Stimulated activated CD4-positive, alpha-beta T cell treated with anti-CD3 and anti-CD28 coated beads, Interleukin-15, amount 100 ng/mL, for 24 hours (primary cell): Measurements from ENCODE around the gene MT2A.
A peak's percentile ranks its signal among the peaks of the same experiment; 100 is the strongest.
"Not testable (repeated sequence)": the region's sequence is repeated elsewhere in the genome, so short reads cannot be mapped to it uniquely, and the experiment has no call there.

Experiments
- DNase-seq: peaks from one replicate; pipeline ENCODE4 v3.0.0-alpha.2; 2020

The MT2A gene

DNA sequence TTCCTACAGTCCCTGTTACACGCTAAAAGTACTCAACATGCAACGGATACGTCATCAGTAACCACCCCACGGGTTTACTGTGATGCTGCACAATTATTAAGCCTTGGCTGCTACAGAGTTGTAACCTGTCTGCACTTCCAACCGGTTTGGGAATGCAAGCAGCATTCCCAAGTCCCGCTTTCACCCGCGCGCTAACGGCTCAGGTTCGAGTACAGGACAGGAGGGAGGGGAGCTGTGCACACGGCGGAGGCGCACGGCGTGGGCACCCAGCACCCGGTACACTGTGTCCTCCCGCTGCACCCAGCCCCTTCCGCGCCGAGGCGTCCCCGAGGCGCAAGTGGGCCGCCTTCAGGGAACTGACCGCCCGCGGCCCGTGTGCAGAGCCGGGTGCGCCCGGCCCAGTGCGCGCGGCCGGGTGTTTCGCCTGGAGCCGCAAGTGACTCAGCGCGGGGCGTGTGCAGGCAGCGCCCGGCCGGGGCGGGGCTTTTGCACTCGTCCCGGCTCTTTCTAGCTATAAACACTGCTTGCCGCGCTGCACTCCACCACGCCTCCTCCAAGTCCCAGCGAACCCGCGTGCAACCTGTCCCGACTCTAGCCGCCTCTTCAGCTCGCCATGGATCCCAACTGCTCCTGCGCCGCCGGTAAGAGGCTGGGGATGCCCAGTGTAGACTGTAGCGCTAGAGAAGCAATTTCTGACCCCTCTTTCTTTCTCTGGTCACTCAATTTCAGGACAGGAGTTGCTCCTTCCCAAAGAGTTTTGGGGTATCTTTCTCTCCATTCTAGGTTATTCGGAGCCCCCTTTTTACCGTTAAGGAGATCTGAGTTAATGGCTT is at the start of gene MT2A:
TSS of gene MT2A (plus strand) at position 542 of the 833 bp plus-strand sequence. CDS start at position 614, 72 bp downstream.
- peak; percentile 95 for DNase-seq

DNA sequence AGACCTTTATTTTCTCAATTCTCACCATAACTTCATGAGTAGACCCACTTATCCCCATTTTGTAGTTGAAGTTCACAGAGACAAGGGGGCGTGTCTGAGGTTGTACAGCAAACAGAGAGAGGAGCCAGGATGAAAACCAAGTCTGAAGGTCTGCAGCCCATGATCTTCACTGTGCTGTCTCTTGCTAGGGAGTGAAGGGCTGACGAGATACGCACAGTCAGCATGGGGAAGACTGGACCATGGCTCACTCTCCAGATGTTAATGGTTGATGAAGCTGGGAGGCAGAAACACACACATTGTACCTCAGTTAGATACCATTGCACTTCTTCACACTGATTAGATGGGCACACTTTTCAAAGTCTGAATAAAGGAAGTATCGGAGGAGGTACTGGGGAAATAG is 49.3 kb upstream of the MT2A start:
- no peak for DNase-seq

DNA sequence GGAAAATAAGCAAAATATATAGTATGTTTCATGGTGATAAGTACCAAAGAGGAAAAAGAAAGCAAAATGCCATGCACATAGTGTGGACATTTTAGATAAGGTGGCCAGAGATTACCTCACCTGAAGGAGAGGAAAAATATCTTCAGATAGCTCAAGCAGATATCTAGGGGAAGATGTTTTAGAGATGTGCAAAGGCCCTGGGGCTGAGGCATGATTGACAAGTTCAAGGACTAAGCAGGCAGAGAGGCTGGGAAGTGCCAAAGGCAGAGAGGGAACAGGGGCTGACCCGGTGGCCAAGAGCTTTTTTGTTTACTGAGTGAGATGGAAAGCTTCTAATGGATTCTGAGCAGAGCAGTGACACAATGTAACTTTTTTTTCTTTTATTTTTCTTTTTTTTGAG is 47.9 kb upstream of the MT2A start:
- DNase-seq = no peak

DNA sequence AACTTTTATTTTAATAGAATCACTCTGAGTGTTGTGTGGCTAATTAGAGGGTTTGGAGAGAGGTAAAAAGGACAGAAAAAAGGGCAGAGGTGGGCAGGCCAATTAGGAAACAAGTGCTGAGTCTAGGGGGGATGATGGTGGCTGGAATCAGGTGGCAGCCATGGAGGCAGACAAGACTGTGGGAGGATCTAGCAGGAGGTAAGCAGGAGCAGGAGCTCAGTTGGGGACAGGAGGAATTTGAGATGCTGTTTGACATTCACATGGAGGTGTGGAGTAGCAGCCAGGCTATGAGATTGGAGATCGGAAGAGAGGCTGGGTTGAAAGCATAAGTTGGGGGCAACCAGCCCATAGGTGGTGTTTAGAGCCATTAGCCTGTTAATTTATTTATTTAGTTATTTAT is 47.3 kb upstream of the MT2A start:
- DNase-seq = no peak

DNA sequence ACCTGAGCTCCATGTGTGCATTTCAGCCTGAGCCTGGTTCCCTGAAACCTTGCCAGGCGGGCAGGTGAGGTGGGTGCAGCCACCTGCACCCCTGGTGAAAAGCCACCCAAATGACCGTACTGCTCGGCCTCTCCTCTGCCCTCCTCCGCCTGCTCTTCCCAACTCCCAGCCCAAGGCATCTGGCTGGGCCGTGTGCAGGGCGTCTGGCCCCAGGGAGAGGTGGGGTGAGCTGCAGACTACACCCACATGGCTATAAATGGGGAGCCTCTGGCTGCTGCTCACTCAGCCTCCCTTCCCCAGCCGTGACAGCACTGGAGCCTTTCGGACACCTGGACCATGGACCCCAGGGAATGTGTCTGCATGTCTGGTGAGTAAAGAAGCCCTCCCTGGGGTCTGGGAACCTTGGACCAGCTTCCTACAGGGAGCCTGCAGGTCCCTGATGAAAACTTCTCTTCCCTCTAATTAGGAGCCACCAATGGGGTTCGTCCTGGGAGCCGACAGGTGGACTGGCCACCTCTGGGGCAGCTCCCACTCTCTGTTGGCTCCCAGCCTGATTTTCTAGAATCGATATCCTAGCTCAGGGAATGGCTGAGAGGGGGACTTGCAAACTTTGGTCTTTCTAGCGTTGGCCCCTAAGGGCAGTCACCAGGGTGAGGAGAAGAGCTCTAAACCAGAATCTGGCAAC is 43.4 kb upstream of the MT2A start, which contains the start of gene MT4:
TSS of gene MT4 (plus strand) at position 281 of the 685 bp plus-strand sequence. CDS start at position 337, 56 bp downstream.
- no peak for DNase-seq

DNA sequence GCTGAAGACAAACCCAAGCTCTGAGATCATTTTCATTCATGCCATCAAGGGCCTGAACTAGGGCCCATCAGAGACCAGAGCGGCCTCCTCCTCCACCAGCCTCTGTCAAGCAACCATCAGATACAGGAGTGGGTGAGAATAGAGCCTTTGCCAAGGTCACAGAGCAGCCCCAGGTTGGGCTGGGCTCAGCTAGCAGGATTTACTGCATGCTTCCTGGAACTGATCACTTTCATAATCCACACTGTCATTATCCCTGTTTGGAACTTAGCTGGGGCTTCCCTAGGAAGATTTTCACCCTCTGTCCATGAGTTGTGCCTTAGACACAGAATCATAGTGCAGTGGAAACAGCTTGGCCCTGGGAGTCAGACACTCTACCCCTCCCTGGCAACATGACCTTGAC is 38.4 kb upstream of the MT2A start:
- no peak for DNase-seq

DNA sequence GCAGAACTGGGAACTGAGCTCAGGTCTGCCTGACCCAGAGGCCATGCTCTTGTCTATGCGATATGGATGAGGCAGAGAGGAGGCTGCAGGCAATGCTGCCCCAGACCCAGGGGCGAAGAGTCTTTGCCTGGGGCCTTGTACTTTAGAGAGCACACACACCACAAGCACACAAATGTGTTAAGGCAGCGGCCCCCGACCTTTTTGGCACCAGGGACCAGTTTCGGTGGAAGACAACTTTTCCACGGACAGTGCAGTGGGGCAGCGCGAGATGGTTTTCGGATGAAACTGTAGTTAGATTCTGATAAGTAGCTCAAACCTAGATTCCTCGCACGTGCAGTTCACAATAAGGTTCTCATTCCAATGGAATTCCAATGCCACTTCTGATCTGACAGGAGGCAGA is 36.9 kb upstream of the MT2A start:
- DNase-seq = no peak

DNA sequence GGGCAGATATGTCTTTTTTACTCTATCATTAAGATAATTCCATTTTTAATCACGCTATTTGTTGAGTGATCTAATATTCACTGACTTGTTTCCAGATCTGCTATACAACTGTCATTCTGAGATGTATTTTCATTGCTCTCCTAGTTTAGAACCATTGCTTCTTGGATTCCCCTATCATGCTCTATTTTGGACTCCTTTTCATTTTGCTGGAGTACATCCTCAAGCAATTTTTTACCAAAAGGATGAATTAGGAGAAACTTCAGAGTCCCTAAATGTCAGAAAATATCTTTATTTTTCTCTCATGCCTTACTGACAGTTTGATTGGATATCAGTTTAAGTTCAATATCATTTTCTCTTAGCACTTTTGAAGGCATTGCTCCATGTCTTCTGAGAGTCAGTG is 33.8 kb upstream of the MT2A start:
- DNase-seq = no peak

DNA sequence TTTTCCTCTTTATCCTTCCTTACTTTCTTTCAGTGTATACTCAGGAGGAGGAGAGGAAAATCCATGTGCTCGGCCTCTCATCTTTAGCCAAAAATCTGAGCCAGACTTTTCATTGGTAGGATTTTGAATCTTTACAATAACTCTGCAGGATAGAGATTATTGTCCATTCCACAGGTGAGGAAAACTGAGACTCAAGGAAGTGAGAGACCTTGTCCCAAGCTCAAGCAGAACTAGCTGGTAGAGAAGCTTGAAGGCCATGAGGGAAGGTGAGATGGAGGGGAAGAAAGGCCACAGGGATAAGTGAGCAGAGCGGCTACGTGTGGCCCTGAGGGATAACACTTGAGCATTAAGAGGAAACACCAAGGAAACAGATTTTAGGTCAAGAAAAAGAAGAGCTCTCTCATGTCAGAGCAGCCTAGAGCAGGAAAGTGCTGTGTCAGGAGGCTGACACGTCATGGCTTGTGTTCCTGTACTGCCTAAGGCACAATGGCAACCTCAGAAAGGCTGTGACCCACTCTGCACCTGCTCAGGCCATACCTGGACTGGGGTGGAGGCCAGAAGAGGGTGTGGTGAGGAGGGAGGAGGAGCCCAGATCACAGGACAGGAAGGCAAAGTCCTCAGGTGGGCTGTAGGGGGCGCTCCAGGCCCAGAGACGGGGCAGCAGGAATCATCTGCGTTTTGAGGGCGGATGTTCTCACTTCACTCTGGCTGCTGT is 31.6 kb upstream of the MT2A start:
- DNase-seq = peak; percentile 92

DNA sequence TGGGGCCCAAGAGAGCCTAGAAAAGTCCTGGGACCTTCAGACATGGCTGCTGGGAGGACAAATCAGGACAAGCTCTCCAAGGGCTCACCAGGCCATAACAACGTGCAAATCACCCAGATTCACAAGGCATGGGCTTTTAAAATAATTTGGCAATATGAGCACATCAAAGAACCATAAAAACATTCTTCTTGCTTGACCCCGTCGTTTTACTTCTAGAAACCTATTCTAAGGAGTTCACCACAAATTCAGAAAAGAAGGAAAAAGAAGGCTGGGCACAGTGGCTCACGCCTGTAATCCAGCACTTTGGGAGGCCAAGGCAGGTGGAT is 31.1 kb upstream of the MT2A start:
- DNase-seq = no peak

DNA sequence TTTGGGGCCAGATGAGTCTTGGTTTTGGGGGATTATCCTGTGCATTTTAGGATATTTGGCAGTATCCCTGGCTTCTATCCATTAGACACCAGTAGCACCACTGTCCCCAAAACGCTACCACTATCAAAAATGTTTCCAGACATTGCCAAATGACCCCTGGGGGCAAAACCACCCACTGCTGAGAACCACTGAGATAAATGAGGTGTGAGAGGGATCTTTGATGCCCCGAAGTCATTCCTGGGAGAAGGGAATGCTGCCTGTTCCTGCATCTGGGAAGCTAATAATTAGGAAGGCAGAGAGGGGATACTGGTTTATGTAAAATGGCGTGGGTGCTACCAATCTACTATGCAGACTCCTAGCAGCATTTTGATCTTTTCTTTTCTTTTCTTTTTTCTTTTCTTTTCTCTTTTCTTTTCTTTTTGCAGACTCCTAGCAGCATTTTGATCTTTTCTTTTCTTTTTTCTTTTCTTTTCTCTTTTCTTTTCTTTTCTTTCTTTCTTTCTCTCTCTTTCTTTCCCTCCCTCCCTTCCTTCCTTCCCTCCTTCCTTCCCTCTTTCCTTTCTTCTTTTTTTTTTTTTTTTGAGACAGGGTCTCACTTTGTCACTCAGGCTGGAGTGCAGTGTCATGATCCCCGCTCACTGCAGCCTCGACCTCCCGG is 27.9 kb upstream of the MT2A start:
- DNase-seq = no peak

DNA sequence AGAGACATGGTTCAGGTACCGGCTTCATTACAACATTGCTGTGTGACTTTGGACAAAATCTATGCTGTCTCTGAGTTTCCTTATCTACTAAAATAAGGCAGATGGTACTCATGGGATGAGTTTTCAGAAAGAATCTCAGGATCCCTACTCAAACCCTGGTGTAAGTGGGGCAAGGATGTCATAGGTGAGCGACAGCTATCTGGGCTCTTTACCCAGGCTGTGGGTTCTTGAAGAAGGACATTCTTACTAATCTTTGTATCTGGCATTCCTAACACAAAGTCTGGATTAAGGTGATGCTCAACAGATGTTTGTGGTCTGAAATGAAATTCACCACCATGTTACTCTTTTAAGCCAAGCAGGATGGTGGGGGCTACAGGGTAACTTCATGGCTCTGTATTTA is 25.5 kb upstream of the MT2A start:
- DNase-seq = not testable (repeated sequence)

DNA sequence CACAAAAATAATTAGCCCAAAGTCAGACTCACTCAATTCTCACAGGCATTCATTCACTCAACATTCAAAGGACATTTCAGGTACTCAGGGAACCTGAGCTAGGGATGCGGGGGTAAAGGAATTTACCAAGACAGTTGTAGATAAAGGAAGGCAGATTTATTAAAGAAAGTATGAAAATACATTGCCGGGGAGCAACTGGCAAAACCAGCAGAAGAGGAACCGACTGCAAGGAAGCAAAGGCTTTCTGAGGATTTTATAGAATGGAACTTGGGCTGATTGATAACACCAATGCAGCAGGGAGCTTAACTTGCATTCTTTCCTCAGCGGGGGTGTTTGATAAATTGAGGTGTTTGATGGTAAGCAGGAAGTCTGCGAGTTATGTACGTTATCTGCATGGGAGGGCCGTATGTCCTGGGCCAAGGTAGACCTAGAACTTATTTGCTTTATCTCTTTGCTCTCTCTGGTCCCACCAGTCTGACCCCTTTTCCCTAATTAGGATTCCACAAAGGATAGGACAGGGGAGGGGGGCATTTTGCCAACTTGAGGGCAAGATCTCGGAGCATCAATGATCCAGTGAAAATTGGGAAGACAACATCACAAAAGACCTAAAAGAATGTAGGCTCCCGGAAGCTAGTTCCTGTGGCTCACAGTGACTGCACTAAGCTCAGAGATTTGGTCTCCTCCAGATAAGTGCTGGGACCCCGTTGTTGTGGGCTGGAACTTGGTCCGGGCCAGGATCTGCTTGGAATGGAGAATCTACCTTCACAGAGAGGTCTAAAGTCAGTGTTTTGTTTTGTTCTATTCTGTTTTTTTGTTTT is 24.8 kb upstream of the MT2A start:
- DNase-seq = no peak

DNA sequence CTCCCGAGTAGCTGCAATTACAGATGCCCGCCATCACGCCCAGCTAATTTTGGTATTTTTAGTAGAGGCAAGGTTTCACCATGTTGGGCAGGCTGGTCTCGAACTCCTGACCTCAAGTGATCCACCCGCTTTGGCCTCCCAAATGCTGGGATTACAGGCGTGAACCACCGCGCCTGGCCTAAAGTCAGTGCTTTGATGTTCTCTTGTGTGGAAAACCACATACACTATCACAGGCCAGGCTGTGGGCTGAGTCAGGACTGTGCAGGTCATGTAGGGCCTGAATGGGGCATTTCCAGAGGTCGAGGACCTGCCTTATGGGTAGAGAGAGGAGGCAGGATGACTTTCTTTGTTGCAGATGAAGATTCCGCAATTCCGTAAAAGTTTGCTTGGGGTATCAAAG is 24.1 kb upstream of the MT2A start:
- DNase-seq = no peak

DNA sequence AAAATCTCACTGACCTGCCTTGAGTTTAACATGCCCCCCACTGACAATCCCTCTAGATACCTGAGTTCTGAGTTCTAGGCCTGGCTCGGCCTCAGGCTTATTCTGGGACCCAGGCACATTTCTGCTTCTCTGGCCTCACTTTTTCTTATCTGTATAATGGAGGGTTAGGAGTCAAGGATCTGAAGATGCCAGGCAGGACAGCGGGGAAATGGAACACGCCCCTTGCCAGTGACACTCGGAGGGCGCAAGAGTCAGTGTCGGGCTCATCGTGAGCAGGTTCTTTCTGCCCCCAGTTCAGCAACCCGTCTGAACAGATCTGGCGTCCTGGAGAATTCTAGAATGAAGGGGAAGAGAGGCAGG is 19.6 kb upstream of the MT2A start:
- DNase-seq = no peak

DNA sequence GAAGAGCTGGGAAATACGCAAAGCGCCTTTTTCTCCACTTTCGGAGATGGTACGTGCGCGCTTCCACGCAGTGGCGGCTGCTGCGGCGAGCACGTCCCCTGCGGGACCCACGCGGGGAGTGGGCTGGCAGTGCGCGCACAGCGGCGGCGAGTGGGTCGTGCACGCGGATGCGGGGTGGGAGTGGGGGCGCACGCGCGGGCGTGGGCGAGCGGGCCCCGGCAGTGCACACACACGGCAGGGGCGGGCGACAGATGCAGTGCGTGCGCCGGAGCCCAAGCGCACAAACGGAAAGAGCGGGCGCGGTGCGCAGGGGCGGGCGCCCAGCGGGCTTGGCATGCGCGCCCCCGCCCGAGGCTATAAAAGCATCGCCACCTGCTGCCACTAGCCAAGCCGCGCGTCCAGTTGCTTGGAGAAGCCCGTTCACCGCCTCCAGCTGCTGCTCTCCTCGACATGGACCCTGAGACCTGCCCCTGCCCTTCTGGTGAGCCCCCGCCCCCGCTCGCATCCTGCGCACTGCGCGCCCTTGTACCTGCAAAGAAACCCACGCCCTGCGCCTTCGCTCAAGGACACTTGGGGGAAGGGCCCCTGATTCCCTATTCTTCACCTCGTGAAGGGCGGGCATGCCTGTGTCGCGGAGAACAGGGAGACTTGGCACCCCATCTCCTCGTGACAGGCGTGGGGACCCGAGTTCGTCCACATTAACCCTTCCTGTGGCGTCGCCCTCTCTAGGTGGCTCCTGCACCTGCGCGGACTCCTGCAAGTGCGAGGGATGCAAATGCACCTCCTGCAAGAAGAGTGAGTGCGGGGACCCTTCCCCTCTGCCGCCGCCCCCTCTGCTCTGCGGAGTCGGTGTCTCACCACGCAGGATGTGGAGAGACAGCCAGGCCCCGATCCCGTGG is 19.0 kb upstream of the MT2A start, which contains the start of gene MT3:
TSS of gene MT3 (plus strand) at position 388 of the 899 bp plus-strand sequence. CDS start at position 451, 63 bp downstream.
- DNase-seq = peak; percentile 59

DNA sequence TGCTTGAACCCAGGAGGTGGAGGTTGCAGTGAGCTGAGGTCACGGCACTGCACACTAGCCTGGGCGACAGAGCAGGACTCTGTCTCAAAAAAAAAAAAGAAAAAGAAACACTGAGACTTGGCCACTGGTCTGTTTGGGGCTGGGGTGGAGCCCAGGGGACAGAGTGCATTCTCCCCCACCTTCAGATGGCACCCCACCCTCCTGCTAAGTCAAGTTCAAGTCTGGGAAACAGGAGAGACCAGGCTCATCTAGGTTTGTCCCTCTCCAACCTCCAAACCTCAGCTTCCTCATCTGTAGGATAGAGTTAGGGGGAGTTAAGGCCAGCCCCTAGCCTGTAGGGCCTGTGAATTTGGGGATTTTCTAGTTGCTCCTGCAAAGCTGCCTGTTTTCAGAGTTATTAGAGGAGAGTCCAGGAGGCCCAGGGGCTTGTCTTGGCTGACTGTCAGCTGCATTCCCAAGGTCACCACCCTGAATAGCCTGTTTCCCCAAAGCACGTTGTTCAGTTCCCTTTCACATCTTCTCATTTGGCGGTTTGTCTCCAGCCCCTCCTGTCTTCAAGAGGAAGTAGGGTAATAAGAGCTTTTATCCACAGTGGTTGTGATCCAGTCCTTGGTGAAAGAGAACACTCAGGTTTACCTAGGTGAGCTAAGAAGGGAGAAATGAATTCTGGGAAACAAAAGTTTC is 16.9 kb upstream of the MT2A start:
- DNase-seq = no peak

DNA sequence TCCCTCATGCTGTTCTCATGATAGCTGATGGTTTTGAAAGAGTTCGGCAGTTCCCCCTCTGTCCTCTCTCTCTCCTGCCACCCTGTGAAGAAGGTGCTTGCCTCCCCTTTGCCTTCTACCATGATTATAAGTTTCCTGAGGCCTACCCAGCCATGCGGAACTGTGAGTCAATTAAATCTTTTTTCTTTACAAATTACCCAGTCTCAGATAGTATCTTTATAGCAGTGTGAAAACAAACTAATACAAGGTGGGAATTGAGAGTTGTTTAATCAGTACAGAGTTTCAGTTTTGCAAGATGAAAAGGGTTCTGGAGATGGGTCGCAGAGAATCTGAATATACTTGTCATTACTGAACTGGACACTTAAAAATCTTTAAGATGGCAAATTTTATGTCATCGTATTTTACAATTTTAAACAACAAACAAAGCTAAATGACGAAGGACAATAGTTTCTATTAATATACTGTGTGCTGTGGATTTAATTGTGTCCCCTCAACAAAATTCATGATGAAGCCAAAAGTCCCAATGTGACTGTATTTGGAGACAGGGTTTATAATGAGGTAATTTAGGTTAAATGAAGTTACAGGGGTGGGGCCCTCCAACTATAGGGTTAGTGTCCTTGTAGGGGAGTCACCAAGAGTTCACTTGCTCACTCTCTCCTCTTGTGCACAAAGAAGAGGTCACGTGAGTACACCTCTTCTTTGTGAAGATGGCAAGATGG is 14.7 kb upstream of the MT2A start:
- no peak for DNase-seq

DNA sequence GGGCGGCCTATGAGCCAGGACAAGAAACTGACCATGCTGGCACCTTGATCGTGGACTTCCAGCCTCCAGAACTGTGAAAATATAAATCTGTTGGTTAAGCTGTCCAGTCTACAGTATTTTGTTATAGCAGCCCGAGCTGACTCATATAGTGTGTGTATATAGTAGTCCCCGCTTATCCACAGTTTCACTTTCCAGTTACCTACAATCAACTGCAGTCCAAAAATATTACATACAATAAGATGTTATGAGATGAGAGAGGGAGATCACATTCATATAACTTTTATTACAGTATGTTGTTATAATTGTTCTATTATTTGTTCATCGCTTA is 14.1 kb upstream of the MT2A start:
- no peak for DNase-seq

DNA sequence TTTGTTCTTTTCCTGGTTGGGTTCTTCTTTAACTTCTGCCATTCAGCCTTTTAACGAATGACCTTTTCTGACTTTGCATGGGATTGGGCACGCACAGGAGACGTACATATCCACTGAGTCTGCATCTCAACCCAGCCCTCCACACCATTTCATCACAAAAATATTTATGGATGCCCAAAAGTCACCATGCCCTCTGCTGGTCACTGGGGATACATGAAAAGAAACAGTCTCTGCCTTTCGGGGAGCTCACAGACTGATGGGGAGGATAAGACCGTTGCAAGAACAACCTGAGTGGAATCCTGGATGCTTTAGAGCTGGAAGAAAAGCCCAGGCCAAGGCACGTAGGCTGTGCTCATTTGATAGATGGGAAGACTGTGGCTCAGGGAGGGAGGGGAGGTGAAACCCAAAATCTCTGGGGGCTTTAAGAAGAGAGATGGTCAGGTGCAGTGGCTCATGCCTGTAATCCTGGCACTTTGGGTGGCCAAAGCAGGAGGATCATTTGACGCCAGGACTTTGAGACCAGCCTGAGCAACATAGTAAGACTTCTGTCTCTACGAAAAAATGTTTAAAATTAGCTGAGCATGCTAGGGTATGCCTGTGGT is 7.9 kb upstream of the MT2A start:
- peak; percentile 42 for DNase-seq
